H1 (cell line): ENCODE measurements around the gene DOP1A. TPM values are rescaled to one million over a fixed set of nuclear protein-coding genes. Genes with fewer than 3 reads are reported as not detected.
"Not testable (repeated sequence)": the region's sequence is repeated elsewhere in the genome, so short reads cannot be mapped to it uniquely, and the experiment has no call there.

Source experiments
- CTCF ChIA-PET: fragments of 300-600 bp; sonication (Branson Sonifier 250); formaldehyde crosslinking; loops from one replicate; lab custom pipeline; 2021; ENCODE audit not compliant: partially characterized antibody; lab: Charles Lee
- POLR2A ChIA-PET: fragments of 300-600 bp; sonication (Branson Sonifier 250); formaldehyde crosslinking; loops from one replicate; lab custom pipeline; 2021; ENCODE audit warnings: inconsistent platforms; ENCODE audit not compliant: partially characterized antibody; lab: Charles Lee
- DNase-seq, 2 experiments: peaks; one replicate each; pipeline versions ENCODE4 v3.0.0 to v3.0.0-alpha.2; 2010 to 2022; ENCODE audit warnings: low spot score in 2 of 2, low read depth in 1 of 2, mixed read lengths in 1 of 2
- FAIRE-seq: peaks from 2 replicates; lab custom pipeline; 2011; peaks lifted over from hg19 to GRCh38; lab: Jason Lieb, UNC
- H2AFZ ChIP-seq: 2 replicates; pipeline ENCODE4 v1.8.1; 2012; ENCODE audit warnings: low read length, inconsistent platforms
- H2AK5ac ChIP-seq: 2 replicates; pipeline ENCODE4 v1.6.1; 2013; ENCODE audit warnings: low read depth, low read length
- H2BK120ac ChIP-seq: replicated peaks from 2 replicates; pipeline ENCODE3; 2013; ENCODE audit warnings: low read depth, low read length, inconsistent platforms
- H2BK12ac ChIP-seq: 2 replicates; pipeline ENCODE4 v1.6.1; 2013; ENCODE audit warnings: low read depth, low read length
- H2BK15ac ChIP-seq: 2 replicates; pipeline ENCODE4 v1.6.1; 2013; ENCODE audit warnings: low read length
- H2BK20ac ChIP-seq: 2 replicates; pipeline ENCODE4 v1.6.1; 2013; ENCODE audit warnings: low read length
- H2BK5ac ChIP-seq: 2 replicates; pipeline ENCODE4 v1.6.1; 2013; ENCODE audit warnings: low read depth, low read length
- H3K14ac ChIP-seq: 2 replicates; pipeline ENCODE4 v1.6.1; 2013; ENCODE audit warnings: inconsistent platforms; ENCODE audit not compliant: insufficient read length
- H3K18ac ChIP-seq: 2 replicates; pipeline ENCODE4 v1.6.1; 2013; ENCODE audit warnings: low read length; ENCODE audit errors: extremely low read depth
- H3K23ac ChIP-seq: 2 replicates; pipeline ENCODE4 v1.6.1; 2013; ENCODE audit warnings: inconsistent platforms; ENCODE audit not compliant: insufficient read length
- H3K23me2 ChIP-seq: 2 replicates; pipeline ENCODE4 v1.6.1; 2013; ENCODE audit warnings: low read depth, low read length
- H3K27ac ChIP-seq: 2 replicates; pipeline ENCODE4 v1.6.1; 2011; ENCODE audit warnings: low read depth, low read length, inconsistent platforms
- H3K27me3 ChIP-seq, 4 experiments: replicated peaks in 1 of 4; 1 replicate in 1 of 4; 2 replicates in 3 of 4; pipeline versions ENCODE4 v1.6.1 to v1.8.1; 2011 to 2013; ENCODE audit warnings: low read length in 3 of 4, mild to moderate bottlenecking in 3 of 4, inconsistent platforms in 2 of 4, mixed read lengths in 2 of 4, moderate library complexity in 1 of 4; ENCODE audit not compliant: control insufficient read depth in 3 of 4, insufficient read depth in 3 of 4; ENCODE audit errors: extremely low read depth in 1 of 4
- H3K36me3 ChIP-seq, 4 experiments: 2 replicates each; pipeline versions ENCODE4 v1.6.1 to v1.8.1; 2011 to 2013; ENCODE audit warnings: mild to moderate bottlenecking in 4 of 4, low read length in 3 of 4, moderate library complexity in 2 of 4, control low read depth in 1 of 4, inconsistent platforms in 1 of 4; ENCODE audit not compliant: insufficient read depth in 4 of 4, control insufficient read depth in 2 of 4
- H3K4ac ChIP-seq: replicated peaks from 2 replicates; pipeline ENCODE3; 2013; ENCODE audit warnings: low read length, low read depth, mixed read lengths, inconsistent platforms; ENCODE audit not compliant: insufficient read length
- H3K4me1 ChIP-seq, 4 experiments: replicated peaks in 1 of 4; 1 replicate in 1 of 4; 2 replicates in 3 of 4; pipeline versions ENCODE4 v1.6.1 to v1.8.1; 2011 to 2013; ENCODE audit warnings: low read length in 3 of 4, inconsistent platforms in 2 of 4, mixed read lengths in 1 of 4; ENCODE audit not compliant: insufficient read depth in 4 of 4, control insufficient read depth in 3 of 4
- H3K4me2 ChIP-seq, 2 experiments: 2 replicates each; pipeline versions ENCODE4 v1.6.1 to v1.8.1; 2011 to 2013; ENCODE audit warnings: low read depth in 2 of 2, low read length in 2 of 2, control low read depth in 1 of 2, inconsistent platforms in 1 of 2, mild to moderate bottlenecking in 1 of 2; ENCODE audit not compliant: insufficient read depth in 1 of 2
- H3K4me3 ChIP-seq, 4 experiments: fragments of 200-600, 300-600 bp in 1 of 4; sonication (generic), shearing (Covaris generic), sonication (Bioruptor Twin) in 1 of 4; 2 replicates each; pipeline versions ENCODE4 v1.5.1 to v1.8.1; 2011 to 2016; ENCODE audit warnings: low read length in 4 of 4, low read depth in 3 of 4, control low read depth in 2 of 4, inconsistent platforms in 2 of 4, mild to moderate bottlenecking in 2 of 4, mixed read lengths in 1 of 4, moderate library complexity in 1 of 4; ENCODE audit not compliant: insufficient read depth in 2 of 4; ENCODE audit errors: extremely low read depth in 1 of 4
- H3K56ac ChIP-seq: replicated peaks from 2 replicates; pipeline ENCODE3; 2013; ENCODE audit warnings: low read depth, mild to moderate bottlenecking, mixed read lengths, low read length, inconsistent platforms; ENCODE audit not compliant: insufficient read length
- H3K79me1 ChIP-seq: 2 replicates; pipeline ENCODE4 v1.6.1; 2013; ENCODE audit warnings: low read depth, low read length, control low read depth
- H3K79me2 ChIP-seq, 2 experiments: 2 replicates each; pipeline versions ENCODE4 v1.6.1 to v1.8.1; 2012 to 2013; ENCODE audit warnings: low read length in 2 of 2, mild to moderate bottlenecking in 2 of 2, inconsistent platforms in 1 of 2; ENCODE audit not compliant: insufficient read depth in 2 of 2, control insufficient read depth in 1 of 2
- H3K9ac ChIP-seq, 4 experiments: replicated peaks in 1 of 4; 1 replicate in 1 of 4; 2 replicates in 3 of 4; pipeline versions ENCODE4 v1.6.1 to v1.8.1; 2011 to 2013; ENCODE audit warnings: low read depth in 3 of 4, low read length in 3 of 4, control low read depth in 2 of 4, mild to moderate bottlenecking in 2 of 4, moderate library complexity in 2 of 4, inconsistent platforms in 1 of 4; ENCODE audit errors: extremely low read depth in 1 of 4
- H3K9me3 ChIP-seq, 2 experiments: 2 replicates each; pipeline versions ENCODE4 v1.6.1 to v1.8.1; 2012 to 2013; ENCODE audit warnings: mild to moderate bottlenecking in 2 of 2, moderate library complexity in 2 of 2, control low read depth in 1 of 2, inconsistent platforms in 1 of 2, low read depth in 1 of 2, low read length in 1 of 2, mixed read lengths in 1 of 2; ENCODE audit not compliant: insufficient read depth in 2 of 2
- H4K20me1 ChIP-seq, 2 experiments: replicated peaks in 1 of 2; 2 replicates each; pipeline versions ENCODE3 to v1.8.1; 2011 to 2013; ENCODE audit warnings: inconsistent platforms in 2 of 2, low read length in 2 of 2, mild to moderate bottlenecking in 1 of 2; ENCODE audit not compliant: insufficient read depth in 2 of 2, control insufficient read depth in 1 of 2
- H4K5ac ChIP-seq: 2 replicates; pipeline ENCODE4 v1.6.1; 2013; ENCODE audit warnings: low read length, low read depth, mixed read lengths, inconsistent platforms; ENCODE audit not compliant: insufficient read length
- H4K8ac ChIP-seq: 2 replicates; pipeline ENCODE4 v1.8.0; 2013; ENCODE audit warnings: mild to moderate bottlenecking, moderate library complexity, low read length, inconsistent platforms; ENCODE audit not compliant: insufficient read depth; ENCODE audit errors: extremely low read depth
- H4K91ac ChIP-seq: replicated peaks from 2 replicates; pipeline ENCODE3; 2013; ENCODE audit warnings: low read length, mixed read lengths, inconsistent platforms; ENCODE audit not compliant: insufficient read length
- WGBS, 2 experiments: shearing (Covaris generic) in 1 of 2; methylation state at CpG; one replicate each; pipeline versions ENCODE4 v1.1.6 to v1.1.7; 2013 to 2015; ENCODE audit warnings: low lambda C conversion rate in 2 of 2, mixed read lengths in 2 of 2, inconsistent platforms in 1 of 2, low coverage in 1 of 2, missing lambda C conversion rate in 1 of 2; ENCODE audit not compliant: insufficient replicate concordance in 2 of 2, insufficient coverage in 1 of 2, insufficient read length in 1 of 2; ENCODE audit errors: extremely low coverage in 1 of 2, missing lambda C conversion rate in 1 of 2; 5-methylcytosine and 5-hydroxymethylcytosine counted together
- polyA plus RNA-seq, 7 experiments: library from polyadenylated mRNA; depleted of rRNA in 3 of 7; stranded (reverse) in 5 of 7; unstranded in 2 of 7; fragments of >200 nt in 5 of 7; fragments of 200-250 nt in 2 of 7; gene quantifications; 1 replicate in 5 of 7; 2 replicates in 1 of 7; 4 replicates in 1 of 7; pipeline versions ENCODE4 v1.2.1 to v1.2.3, GENCODE V29; 2011 to 2013; ENCODE audit warnings: missing spikeins in 2 of 7, mixed read lengths in 2 of 7
- total RNA-seq: library from RNA; stranded (reverse); fragmentation: NEBNext Ultra II Directional; extraction: Animal tissue kit (Norgen Biotek cat#: 25700); gene quantifications from 2 replicates; pipeline ENCODE4 v1.2.1, GENCODE V29; 2021

DOP1A gene
- total and polyA plus RNA-seq, 2 of the 8 experiments (the other 6 are each of a cell fraction or from before 2014, with no cell fraction given), result 7.5 to 14.7 TPM

GRCh38 chr6:83191974-83192373, 124.5 kb downstream of the DOP1A start:
- ChIA-PET POLR2A (interaction anchor here (0.7 to 1.3 kb wide), 2 partner anchors 27 to 54 kb away, joined by 3 read pairs; no protein-coding TSS in a partner anchor), CTCF (interaction anchor here (0.6 to 1.3 kb wide), 3 partner anchors 17 to 879 kb away, joined by 3 to 4 read pairs (median 3); no protein-coding TSS in a partner anchor)
- H3K4me1 ChIP-seq, H2AFZ ChIP-seq, H3K9me3 ChIP-seq, H2AK5ac ChIP-seq, H3K18ac ChIP-seq, H3K27me3 ChIP-seq, H3K4ac ChIP-seq, H4K91ac ChIP-seq, H3K23me2 ChIP-seq, H3K9ac ChIP-seq, H2BK5ac ChIP-seq, H2BK120ac ChIP-seq, H2BK15ac ChIP-seq, H4K5ac ChIP-seq, H3K27ac ChIP-seq, H3K23ac ChIP-seq, H3K56ac ChIP-seq, H4K20me1 ChIP-seq, H3K79me1 ChIP-seq, DNase-seq, FAIRE-seq, H2BK12ac ChIP-seq, H3K14ac ChIP-seq, H2BK20ac ChIP-seq, H4K8ac ChIP-seq: not testable (repeated sequence)
- Histone ChIP-seq H3K4me2 (peak overlapping the region; percentile 76 to 89), H3K4me3 (peak overlapping the region; percentile 79 to 98 (median 84); a peak in 7 of 8 replicates), H3K79me2 (peaks cover 0 to 26% of the 10 kb centered on the region in 2 experiments; a peak in 2 of 4 replicates), H3K36me3 (peaks cover 2 to 39% (median 13%) of the 10 kb centered on the region in 4 experiments; a peak in 5 of 8 replicates)
- 97% methylated on average over 14 of the region's 18 CpGs; no CpG with 5 or more reads in 1 of the 2 experiments for WGBS, 2 experiments
